SH-SY5Y (cell line): ENCODE measurements around the gene ADTRP.

Experiments used
- GATA2 ChIP-seq: IDR thresholded peaks from 2 replicates; pipeline ENCODE4 v1.6.1; 2011; ENCODE audit warnings: mild to moderate bottlenecking, low read depth, low read length
- GATA3 ChIP-seq: IDR thresholded peaks from 2 replicates; pipeline ENCODE4 v1.6.1; 2011; ENCODE audit warnings: low read depth, mild to moderate bottlenecking, low read length, moderate library complexity

Gene ADTRP

GRCh38 chr6:11738661-11739375 lies 39.8 kb downstream of the ADTRP start:
- no peak for TF ChIP-seq GATA2
- no peak for TF ChIP-seq GATA3

DNA sequence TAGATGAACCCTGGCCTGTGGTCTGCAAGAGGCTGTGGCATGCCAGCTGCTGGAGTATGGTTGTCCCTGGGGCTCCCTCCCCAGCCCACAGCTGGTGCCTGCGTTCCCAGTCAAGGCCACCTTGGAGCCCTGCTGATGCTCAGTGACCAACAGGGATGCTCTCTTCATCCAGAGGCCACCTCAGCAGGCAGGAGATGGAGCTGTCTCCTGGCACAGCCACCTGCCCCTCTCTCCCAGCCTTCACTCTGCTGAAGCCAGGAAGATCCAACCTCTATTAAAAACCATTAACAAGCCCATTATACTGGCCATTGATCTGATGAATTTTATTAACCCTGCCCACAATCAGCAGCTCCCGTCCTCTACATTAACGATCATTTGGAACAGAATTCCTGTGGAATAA lies 40.4 kb downstream of the ADTRP start:
- TF ChIP-seq GATA3 = no peak
- no peak for TF ChIP-seq GATA2

DNA sequence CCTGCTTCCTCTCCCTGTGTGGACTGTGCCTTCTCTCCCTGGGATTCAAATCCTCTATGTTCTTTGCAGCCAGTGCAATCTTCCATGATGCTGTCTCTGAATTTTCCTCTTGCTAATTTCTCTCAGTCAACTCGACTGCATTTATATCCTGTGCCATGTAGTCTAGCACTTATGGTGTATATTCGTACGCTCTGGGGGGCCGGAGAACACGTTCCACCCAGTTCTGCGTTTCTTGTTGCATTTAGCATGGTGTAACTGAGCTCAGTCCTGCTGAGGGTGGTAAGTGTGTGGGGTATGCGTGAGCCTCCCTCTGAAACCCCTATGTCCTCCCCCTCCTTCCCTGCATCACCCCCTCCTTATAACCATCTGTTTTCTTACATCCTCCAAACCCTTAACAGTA lies 42.0 kb downstream of the ADTRP start:
- TF ChIP-seq GATA2 (no peak), GATA3 (no peak)

GRCh38 chr6:11734861-11735613 lies 43.6 kb downstream of the ADTRP start:
- TF ChIP-seq GATA3 = no peak
- no peak for TF ChIP-seq GATA2

DNA sequence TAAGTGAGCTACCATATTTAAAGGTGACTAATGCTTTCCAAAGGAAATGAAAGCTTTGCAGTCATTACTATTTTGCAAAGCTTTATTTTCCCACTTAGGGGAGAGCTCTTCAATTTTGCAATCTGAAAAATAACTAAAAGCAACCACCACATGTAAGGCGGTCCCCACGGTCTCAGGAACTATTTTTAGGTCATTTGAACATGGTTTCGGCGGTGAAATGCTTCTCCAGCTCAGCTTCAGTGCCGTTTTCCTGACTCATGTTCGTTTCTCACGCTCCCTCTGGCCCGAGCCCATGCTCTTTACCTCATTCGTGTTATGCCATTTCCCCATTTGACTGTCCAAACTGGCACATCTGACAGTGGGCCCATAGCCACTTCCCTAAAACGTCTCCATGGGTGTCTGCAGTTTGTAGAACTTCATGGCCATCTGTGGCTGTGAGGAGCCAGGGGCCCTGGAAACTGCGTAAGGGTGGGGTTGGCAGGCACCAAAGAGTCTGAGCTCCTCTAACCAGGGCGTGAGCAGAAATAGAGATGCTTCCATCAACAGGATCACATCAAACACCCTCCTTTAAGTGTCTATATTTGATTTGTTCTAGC lies 46.5 kb downstream of the ADTRP start:
- no peak for TF ChIP-seq GATA3
- TF ChIP-seq GATA2 = no peak

- TF ChIP-seq GATA3 (no peak), GATA2 (no peak)
Measured at GRCh38 chr6:11731423-11731822, 47.2 kb downstream of the ADTRP start.

DNA sequence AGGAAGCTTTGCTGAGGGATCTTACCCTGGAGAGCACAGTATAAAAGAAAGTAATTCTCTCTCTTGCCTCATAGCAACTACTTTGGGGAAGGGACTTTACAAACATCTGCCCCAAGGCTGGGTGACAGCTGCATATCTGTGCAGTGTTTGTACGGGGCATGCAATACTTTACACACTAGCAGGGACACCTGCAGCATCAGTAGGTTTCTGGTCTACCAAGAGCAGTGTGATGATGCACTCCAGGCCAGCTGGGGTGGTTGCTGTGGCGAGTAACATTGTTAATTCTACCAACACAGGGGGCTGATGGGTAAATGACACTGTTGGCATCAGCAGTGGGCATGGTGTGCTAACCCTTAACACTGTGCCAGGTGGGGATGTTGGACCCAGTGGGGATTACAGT lies 48.0 kb downstream of the ADTRP start:
- TF ChIP-seq GATA3 (no peak), GATA2 (no peak)

- TF ChIP-seq GATA3 (no peak), GATA2 (no peak)
Measured at GRCh38 chr6:11729076-11729475, 49.5 kb downstream of the ADTRP start.

DNA sequence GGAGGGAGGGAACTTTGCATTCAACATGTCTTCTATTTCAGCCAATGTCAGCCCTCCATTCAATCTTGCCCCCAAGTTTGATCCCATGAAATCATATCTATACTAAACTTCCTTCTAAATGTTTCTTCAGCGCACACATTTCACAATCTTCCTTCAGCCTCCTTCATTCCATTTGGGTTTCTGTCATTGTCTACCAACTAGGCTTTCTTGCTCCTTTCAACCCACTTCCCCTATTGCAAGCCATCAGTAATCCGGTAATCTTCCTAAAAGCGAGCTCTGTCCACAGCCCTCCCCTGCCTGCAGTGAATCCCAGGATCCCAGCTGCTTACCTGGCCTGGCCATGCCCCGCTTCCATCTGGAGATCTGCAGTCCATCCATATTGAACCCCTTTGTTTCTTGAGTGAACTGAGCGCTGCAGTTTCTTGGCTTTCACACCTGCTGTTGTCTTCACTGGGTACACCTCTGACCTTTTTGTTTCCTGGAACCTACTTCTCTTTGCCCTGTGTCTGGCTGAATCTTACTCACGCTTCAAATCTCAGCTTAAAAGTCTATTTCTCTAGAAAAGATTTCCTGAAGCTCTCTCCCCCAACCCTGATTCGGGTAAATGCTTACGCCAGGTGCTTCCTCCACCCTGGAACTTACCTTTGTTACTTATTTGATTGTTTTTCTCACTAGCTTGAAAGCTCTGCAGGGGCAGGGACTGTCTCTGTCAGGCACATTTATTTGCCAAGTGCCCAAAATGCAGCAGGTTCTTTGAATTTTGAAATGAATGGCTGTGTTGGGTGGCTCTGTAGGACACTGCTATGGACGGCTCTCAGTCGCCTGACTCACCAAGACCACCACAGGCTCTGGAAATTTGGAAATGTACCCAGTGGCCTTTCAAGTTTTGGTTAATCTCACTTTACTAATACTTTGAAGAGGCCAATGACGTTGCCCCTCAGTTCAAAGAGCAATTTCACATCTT lies 50.3 kb downstream of the ADTRP start:
- no peak for TF ChIP-seq GATA2
- no peak for TF ChIP-seq GATA3

DNA sequence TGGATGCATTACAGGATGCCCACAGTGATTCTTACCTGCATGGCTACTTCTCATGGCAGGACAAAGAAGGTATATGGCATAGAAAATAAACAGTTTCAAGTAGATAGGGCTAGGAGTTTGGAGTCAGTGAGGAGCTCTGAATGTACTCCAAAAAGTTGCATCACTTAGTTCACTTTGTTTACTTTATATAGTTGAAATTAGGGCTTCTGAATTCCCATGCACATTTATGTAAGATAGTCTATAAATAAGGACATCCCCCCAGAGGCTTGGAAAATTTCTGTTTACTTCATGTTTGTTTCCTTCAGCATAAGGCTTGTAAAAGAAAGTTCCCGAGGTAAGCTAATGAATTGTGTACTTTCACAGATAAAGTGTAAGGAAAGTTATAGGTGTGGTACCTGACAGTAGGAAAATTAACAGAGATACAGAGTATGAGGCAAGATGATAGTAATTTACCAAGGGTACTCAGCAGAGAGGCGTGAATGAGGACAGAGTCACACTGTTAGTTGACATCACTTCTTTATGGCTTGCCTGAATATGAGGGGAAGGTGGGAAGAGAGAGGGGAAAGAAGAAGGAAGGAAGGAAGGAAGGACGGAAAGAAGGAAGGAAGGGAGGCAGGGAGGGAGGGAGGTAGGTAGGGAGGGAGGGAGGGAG lies 51.1 kb downstream of the ADTRP start:
- TF ChIP-seq GATA2 (no peak), GATA3 (no peak)

DNA sequence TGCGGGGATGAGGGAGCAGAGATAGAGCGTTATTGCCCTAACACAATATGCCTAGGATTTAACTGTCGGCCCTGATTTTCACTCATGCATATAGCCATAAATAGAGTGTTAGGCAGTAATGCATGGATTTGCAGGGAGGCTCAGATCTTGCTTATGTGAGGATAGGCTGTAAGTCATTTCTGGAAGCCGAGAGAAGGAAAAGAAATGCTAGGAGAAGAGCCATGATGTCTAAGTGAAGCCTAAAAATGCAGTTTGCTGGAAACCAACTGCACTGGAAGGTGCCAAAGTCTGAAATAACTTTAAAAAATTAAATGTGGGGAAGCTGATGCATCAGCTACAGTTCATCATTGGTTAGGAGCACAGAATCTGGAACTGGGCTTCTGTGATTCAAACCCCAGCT lies 54.3 kb downstream of the ADTRP start:
- no peak for TF ChIP-seq GATA2
- no peak for TF ChIP-seq GATA3

- TF ChIP-seq GATA2 (no peak), GATA3 (no peak)
Measured at GRCh38 chr6:11722805-11723631, 55.6 kb downstream of the ADTRP start.

DNA sequence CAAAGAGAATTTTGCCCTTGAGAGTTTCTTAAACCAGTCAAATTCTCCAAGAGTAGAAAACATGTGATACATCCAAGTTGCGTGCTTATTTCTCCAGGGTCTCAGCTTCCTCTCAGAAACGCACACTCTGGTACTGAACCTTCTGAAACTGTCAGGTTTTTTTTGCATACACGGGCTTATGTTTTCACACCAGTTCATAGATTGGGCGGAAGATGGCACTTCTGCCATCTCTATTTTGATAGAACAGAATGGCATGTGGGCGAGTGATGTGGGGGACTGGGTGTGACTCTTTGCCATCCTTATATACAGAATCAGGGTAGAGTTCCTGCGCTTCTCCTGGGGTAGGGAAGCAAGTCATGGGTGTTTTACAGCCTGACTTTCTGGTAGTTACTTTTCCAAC lies 56.4 kb downstream of the ADTRP start:
- TF ChIP-seq GATA3 (no peak), GATA2 (no peak)

DNA sequence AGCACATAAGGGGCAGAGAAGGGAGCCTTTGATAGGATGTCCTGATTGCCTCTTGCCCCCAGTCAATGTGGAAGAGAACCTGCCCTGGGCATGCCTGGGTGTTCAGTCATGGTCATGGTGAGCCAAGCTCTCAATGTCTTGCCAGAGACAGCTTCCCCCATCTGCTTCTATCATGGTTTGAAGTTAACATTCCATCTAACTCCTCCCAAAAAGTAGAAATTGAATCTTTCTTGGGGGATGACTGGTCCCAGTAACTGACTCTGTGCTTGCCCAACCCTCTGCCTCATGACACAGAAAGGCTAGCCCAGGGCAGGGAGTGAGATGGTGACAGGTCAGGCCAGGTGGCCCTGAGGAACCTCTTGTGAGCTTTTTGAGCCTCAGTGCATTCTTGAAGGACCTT lies 60.1 kb downstream of the ADTRP start:
- TF ChIP-seq GATA3 (no peak), GATA2 (no peak)

DNA sequence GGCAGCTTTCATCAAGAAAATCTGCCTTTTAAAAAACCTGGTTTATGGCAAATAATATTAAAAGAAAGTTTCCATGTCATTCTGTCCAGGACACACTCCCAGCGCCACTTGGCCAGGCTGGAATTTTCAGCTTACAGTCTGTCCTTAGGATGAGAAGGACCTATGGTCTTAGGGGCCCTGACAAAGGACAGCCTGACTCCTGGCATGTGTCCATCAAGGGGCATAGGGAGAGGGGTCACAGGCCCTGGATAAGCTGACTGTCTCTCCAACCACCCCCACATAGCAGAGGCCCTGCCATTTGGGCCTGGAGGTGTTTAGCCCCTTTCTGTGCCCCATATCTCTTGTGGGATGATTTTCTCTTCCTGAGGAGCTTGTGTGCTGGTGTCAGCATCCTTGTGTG lies 60.6 kb downstream of the ADTRP start:
- TF ChIP-seq GATA2 (no peak), GATA3 (no peak)
